Measurements from ENCODE around the gene GPR157. TPM values are rescaled to one million over a fixed set of nuclear protein-coding genes. Genes with fewer than 3 reads are reported as not detected.
"Not testable (repeated sequence)": the region's sequence is repeated elsewhere in the genome, so short reads cannot be mapped to it uniquely, and the experiment has no call there.

Gene GPR157
- total RNA-seq, 1 donor from 2014 or later: 49.0 TPM

DNA sequence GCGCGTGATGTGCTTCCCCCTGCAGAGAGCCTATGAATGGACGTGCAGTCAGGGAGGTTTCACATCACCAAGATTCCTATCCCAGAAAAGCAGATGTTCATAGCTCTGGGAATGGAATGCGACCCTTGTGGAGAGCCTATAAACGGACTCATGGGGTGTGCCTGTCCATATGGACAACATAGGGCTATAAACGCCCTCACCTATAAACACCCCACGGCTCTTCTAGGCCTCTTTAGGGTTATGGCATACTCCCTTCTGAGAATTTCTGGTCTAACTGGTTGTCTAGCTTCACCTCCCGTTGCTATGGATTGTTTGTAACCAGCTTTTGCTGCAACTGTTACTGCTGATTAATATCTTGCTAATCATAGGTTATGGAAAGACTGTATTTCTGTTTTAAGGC lies 4.5 kb downstream of the GPR157 start:
- ATAC-seq; intact Hi-C loops (cut with DNase I); DNase-seq (ENCODE audit: missing footprints): not testable (repeated sequence)

DNA sequence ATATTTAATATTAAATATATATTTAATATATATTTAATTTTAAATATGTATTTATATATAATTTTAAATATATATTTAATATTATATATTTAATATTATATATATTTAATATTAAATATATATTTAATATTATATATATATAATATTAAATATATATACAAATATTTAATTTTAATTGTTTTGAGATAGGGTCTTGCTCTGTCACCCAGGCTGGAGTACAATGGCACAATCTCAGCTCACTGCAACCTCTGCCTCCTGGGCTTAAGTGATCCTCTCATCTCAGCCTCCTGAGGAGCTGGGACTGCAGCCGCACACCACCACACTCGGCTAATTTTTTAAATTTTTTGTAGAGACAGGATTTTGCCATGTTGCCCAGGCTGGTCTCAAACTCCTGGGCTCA lies 5.2 kb downstream of the GPR157 start:
- intact Hi-C loops (cut with DNase I); ATAC-seq; DNase-seq (ENCODE audit: missing footprints): not testable (repeated sequence)

DNA sequence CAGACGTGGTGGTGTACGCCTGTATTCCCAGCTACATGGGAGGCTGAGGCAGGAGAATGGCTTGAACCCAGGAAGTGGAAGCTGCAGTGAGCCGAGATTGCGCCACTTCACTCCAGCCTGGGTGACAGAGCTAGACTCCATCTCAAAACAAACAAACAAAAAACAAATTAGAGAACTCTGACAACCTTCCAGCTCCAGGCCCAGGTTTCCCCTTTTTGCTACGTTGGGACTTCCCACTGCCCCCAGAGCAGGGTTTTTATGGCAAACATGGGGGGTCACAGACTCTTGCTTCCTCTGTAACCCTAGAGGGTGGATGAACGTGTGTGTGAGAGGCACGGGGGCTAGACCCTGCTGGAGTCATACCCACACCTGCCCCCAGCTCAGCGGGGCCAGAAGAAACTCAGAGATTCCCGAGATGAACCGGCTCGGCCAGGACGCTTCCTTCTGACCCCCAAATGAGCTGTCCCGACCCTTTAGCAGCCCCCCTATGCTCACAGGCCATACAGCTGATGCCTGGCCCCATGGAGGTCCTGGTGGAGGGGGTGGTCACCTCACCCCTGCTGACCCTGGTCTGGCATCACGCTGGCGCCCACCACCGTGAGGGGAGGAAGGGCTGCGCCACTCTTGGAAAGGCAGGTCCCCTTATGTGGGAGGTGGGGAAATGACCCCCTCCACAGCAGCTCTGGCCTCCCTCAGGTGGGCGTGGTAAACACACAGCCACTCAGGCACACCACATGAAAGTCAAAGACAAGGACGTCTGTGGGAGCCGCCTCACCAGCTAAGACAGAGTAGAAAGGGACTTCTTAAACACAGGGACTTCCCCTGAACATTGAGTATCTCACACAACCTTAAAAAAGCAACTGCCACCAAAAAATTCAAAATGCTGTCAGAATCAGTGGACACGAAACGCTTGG lies 7.1 kb downstream of the GPR157 start:
- intact Hi-C loops (cut with DNase I): no loop called here
- no peak for DNase-seq (ENCODE audit: missing footprints)
- peak; percentile 28 for ATAC-seq

DNA sequence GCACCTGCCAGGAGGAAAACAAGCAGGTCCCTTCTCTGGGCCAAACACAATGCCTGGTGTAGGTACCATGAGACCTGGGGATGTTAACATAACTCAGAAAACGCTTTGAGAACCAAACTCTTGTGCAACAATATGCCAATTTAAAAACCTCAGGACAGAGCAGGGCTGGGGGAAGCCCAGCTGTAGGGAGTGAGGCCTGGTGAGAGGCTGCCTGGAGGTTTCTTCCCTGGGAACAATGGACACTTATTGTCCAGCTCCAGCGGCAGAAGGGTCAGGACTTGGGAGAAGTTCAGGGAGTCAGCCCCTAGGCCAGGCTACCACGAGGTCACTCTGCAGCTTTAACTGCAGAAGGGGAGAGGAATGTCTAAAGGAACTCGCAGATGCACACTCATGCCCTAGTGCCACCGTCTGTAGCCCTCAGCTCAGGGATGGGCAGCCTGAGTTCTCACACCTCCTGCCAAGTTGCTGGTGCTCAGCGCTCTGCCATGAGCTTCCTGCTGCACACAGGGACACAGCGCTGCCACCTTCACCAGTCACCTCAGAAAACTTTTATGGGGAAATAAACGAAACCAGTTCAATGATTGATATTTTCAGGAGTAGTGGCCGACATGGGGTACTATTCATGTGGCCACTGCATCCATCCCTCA lies 8.5 kb downstream of the GPR157 start:
- intact Hi-C loops (cut with DNase I): no loop called here
- DNase-seq (ENCODE audit: missing footprints) (no peak), ATAC-seq (peak; percentile 44)

DNA sequence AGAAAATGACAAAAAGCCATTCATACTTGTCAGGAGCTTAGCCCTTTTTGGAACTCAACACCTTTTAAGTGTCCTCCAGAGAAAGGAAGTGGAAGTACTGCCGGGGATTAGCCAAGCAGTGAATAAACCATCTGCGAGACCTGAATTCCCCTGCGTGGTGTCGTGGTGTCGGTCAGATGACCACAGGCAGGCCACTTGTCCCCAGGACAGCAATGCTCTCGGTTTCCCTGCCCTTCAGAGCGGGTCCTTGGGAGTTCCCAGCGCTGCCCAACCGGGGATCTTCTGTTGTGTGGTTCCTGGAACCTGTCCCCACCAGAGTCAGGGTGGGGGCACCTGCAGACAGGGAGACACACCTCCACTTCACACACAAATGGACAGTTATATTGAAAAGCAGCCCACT lies 9.2 kb downstream of the GPR157 start:
- DNase-seq (ENCODE audit: missing footprints) (no peak), ATAC-seq (no peak)
- intact Hi-C loops (cut with DNase I): no loop called here

DNA sequence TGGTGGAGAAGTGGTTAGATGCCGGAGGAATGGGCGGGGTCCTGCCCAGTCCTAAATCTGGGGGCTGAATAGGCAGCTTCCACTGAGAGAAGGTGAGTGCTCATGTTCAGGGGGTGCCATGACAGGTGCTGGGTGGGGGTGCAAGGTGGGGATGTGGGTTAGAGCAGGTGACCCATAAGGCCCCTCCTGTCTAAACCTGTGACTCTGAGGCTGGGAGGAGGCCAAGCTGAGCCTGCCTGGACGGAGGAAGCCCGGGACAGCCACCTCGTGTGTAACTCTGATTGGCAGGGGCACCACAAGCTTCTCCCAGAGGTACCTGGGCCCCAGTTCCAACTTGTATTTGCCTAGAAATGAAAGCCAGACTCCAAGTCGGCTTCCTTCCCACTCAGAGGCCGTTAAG lies 10.7 kb downstream of the GPR157 start:
- ATAC-seq: peak; percentile 11
- intact Hi-C loops (cut with DNase I): no loop called here
- no peak for DNase-seq (ENCODE audit: missing footprints)

DNA sequence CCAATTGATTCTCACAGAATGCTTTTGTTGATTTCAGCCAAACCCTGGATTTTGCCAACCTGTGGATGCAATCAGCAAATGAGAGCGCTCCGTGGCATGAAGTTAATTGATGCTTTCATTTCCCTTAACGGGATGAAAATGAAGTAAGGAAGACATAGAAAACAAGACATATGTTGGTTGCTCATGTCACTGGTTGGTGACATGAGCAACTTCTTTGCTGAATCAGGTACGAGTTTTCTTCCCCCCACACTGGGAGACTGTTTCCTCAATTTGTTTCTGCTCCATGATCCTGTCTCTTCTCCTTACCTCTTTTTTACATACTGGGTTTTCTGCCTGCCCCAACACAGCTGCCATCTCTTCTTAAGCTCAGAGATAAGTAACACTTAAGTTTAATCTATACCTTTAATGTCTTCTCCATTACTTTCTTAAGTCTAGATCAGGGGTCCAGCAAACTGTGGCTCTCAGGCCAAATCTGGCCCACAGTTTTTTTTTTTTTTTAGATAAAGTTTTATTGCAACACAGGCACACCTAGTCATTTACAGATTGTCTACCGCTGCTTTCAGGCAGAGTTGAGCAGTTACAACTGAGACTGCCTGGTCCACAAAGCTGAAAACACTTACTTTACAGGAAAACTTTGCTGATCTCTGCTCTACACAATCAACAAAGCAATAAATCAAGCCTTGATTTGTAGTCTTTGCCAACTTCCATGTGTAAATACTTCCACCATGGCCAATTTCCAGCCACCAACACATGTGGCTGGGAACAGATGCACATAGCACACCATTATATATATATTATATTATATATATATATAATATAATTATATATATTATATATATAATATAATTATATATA lies 13.3 kb downstream of the GPR157 start:
- DNase-seq (ENCODE audit: missing footprints) (no peak), ATAC-seq (no peak)
- intact Hi-C loops (cut with DNase I): no loop called here

DNA sequence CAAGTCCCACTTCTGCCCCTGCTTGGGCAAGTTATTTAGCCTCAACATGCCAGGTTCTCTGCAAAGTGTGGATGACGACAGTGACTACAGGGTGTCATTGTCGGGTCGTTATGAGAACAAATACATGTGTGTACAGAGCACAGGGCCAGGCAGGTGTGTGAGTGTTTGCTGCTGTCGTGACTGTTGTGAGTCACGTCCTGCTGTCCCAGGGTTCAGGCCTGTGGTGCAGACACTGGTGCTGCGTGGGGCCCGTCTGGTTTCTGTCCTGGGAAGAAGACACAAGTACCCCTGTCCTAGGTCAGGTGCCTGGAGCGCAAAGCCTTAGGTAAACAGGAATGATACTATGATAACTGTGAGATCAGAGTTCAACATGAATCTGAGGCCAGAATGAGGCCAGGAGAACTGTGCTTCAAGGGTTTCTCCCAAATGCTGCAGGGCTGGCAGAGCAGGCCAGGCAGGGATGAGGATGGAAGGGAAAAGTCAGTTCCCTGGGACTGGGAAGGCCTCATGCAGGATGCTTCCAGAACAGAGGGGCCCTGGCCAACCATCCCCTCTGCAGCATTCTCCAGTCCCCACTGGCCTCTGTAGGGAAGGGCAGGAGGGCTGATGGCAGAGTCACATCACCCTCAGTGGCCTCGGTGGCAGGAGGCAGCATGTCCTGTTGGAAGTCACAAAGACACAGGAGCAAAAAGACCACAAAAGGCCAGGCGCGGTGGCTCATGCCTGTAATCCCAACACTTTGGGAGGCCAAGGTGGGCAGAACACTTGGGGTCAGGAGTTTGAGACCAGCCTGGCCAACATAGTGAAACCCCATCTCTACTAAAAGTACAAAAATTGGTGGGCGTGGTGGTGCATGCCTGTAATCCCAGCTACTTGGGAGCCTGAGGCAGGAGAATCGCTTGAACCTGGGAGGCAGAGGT lies 15.7 kb downstream of the GPR157 start:
- intact Hi-C loops (cut with DNase I): loop anchor here (5.0 kb wide), 1 partner anchor 379 kb away; no protein-coding TSS in a partner anchor
- DNase-seq (ENCODE audit: missing footprints) (no peak), ATAC-seq (no peak)

DNA sequence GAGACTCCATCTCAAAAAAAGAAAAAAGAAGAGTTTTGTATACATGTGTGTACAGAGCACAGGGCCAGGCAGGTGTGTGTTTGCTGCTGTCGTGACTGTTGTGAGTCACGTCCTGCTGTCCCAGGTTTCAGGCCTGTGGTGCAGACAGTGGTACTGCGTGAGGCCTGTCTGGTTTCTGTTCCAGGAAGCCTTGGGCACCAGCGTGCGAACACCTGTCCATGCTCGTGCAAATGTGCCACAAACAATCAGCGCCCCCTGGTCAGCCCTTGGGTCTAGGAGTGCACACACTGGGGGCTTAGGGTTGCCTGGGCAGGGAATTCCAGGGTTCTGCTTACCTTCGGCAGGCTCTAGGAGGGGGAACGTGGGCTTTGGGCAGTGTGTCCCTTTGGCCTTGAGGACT lies 16.9 kb downstream of the GPR157 start:
- intact Hi-C loops (cut with DNase I): loop anchor here (1.0 to 5.0 kb wide), 2 partner anchors 84 to 380 kb away; no protein-coding TSS in a partner anchor
- DNase-seq (ENCODE audit: missing footprints) (no peak), ATAC-seq (no peak)

DNA sequence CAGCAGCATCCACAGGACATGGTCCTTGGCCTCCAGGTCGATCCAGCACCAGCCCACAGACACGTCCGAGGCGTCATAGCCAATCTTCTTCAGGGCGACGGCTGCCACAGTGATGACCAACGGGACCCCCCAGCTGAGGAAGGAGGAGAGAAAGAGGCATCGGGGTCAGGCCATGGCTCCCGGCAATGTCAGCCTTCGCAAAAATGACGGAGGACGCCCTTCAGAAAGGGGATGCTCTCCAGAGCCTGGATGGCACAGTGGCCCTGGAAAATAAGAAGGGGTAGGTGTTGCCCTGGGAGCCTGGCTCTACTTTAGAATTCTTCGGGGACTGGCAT lies 17.6 kb downstream of the GPR157 start:
- intact Hi-C loops (cut with DNase I): loop anchor here (1.0 to 5.0 kb wide), 2 partner anchors 85 to 381 kb away; no protein-coding TSS in a partner anchor
- ATAC-seq (no peak), DNase-seq (ENCODE audit: missing footprints) (no peak)

DNA sequence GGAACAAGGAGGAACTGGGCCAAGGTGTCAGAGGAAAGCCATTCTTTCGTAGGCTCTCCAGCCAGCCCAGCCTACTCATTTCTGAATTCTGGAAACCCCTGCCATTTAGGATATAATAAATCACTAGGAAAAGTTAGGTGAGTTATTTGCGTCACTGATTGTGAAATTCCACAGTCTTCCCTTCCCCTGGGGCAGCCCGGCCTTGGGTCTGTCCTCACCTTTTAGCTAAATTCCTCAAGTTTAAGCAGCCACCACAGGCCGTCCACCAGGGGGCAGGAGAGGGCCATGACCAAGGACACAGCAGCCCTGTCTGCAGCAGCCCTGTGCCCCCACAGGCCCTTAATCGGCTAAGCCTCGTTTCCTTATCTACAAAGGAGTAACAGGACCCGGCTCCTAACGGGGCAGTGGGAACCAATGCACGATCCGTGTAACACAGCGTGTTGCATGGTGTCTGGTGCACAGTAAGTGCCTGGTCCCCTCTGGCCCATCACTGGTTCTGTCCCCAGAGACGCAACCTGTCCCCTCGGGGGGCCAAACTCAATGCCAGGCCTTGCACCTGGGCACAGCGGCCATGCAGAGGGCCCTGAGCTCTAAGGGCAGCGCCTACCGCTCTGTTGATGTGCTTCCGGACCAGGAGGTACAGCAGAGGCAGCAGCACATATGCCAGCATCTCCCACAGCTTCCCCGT lies 18.1 kb downstream of the GPR157 start:
- DNase-seq (ENCODE audit: missing footprints): peak; percentile 95
- ATAC-seq: peak; percentile 75
- intact Hi-C loops (cut with DNase I): loop anchor here (1.0 to 5.0 kb wide), 2 partner anchors 85 to 381 kb away; no protein-coding TSS in a partner anchor

DNA sequence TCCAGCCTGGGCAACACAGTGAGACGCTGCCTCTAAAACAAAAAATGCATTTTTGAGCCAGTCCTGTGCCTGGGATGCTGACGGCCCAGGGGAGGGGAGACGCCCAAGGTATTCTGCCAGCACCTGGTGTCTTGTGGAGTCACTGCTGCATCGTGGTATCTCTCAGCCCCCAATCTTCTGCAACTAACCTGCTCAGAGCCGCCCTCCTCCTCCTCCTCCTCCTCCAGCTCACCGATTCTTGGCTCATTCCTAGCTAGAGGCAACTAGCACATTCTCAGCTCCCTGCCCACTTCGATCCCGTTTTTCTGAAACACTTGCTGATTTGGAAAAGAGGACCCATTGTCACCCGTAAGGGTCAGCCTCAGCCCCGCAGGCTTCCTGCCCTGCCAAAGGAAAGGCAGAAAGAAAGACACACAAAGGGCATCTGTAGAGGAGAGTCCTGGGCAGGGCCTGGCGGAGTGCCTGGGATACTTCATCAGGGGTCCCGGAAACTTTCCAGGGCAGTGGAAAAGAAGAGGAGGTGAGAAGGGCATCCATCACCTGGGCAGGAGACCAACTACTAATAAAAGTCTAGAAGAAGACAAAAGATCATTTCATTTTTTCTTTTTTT lies 20.7 kb downstream of the GPR157 start:
- intact Hi-C loops (cut with DNase I): no loop called here
- DNase-seq (ENCODE audit: missing footprints): no peak
- peak; percentile 30 for ATAC-seq

DNA sequence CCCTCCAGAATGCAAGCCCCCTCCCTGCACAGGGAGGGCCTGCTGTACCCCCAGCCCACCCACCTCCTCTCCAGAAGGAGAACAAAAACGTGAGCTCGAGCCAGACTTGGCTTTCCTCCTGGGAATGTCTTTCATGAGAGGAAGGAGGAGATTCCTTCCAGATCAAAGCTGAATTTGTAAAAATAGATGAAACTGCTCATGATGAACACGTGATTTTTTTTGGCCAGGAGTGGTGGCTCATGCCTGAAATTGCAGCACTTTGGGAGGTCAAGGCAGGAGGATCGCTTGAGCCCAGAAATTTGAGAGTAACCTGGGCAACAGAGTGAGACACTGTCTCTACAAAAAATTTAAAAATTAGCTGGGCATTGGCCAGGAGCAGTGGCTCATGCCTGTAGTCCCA lies 21.8 kb downstream of the GPR157 start:
- DNase-seq (ENCODE audit: missing footprints) (no peak), ATAC-seq (no peak)
- intact Hi-C loops (cut with DNase I): no loop called here

DNA sequence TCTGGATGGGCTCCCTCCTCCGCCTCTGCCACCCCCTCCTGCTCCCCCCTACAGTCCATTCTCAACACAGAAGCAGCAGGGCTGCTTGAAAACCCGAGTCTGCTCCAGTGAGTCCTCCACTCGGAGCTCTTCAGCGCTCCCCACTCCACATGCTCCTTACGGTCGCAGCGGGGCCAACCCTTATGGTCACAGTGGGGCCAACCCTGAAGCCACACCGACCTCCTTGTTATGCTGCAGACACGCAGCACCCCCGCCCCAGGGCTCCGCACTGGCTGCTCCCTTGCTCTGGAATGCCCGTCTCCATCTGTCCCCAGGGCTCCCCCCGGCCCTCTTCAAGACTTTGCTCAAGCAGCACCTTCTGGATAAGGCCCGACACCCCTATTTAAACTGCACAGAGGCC lies 22.6 kb downstream of the GPR157 start:
- ATAC-seq (no peak), DNase-seq (ENCODE audit: missing footprints) (no peak)
- intact Hi-C loops (cut with DNase I): no loop called here

DNA sequence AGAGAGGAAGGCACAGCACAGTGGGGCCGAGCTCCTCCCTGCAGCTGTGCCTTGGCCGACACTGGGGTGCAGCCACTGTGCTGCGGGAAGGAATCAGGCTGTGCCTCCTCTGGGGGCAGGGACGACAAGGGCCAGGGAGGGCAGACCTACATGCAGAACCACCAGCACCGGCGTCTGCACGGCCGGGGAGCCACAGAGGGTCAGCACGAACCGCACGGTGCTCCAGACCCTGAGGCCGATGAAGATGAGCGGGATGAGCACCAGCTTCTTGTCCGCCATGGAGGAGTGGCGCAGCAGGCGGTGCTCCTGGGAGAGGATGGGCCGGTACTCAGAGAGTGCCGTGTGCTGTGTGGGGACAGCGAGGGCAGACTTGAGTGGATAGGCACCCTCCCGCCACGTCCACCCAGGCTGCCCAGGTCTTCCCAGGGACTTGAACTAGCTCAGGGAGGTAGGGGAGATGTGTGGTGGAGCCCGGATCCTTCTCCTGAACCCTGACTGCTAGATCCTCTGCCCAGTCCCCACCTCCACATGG lies 23.5 kb downstream of the GPR157 start:
- DNase-seq (ENCODE audit: missing footprints) (no peak), ATAC-seq (no peak)
- intact Hi-C loops (cut with DNase I): no loop called here

DNA sequence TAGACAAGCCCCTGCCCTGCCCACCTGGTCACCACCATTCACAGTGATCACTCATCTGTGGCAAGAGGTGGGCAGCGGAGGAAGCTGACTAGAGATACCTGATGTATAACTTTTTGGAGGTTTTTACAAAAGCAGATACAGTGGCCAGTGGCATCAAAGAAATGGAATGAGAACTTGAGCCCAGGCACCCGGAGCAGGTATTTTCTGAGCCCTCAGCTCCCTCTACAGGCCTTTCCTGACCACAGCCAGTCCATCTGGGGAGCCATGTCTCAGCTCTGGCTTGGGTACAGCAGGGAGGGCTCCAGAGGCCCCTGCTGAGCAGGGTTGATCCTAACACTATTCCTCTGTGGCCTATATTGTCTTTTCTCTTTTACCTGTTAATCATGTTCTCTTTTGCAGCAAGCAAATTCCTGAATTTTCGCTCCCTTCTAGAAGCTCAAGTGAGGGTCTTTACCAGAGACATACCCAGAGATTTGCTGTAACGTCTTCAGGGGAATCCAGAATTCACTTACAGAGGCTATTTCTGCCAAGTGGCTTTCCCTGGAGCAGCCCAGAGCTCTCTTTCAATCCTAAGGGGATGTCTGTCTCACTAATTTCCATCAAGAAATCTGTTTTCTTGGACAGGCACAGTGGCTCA lies 27.3 kb downstream of the GPR157 start:
- no peak for DNase-seq (ENCODE audit: missing footprints)
- peak; percentile 64 for ATAC-seq
- intact Hi-C loops (cut with DNase I): loop anchor here (2.0 to 5.0 kb wide), 2 partner anchors 97 to 184 kb away; no protein-coding TSS in a partner anchor
